ENCODE data around the gene KIF1B. TPM values are rescaled to one million over a fixed set of nuclear protein-coding genes. Genes with fewer than 3 reads are reported as not detected.
"Not testable (repeated sequence)": the region's sequence is repeated elsewhere in the genome, so short reads cannot be mapped to it uniquely, and the experiment has no call there.

The KIF1B gene
- total and polyA plus RNA-seq, 12 donors: 12.9 to 67.2 (median 48.9) TPM

- TF ChIP-seq POLR2A (IDR thresholded peaks at IDR 0.05): no peak
- no peak for TF ChIP-seq CTCF (IDR thresholded peaks at IDR 0.05)
These were observed 5.8 kb downstream of the KIF1B start for GRCh38 chr1:10216090-10216749.

GRCh38 chr1:10217748-10218441 lies 7.5 kb downstream of the KIF1B start:
- DNase-seq: peak in 5 of 7 donors; percentile 27 to 53 (median 46)
- H3K27ac ChIP-seq: peak overlapping the region; percentile 7 to 60 (median 27)
- no peak overlapping the region for H3K4me3 ChIP-seq
- no peaks in the 10 kb centered on the region for H3K36me3 ChIP-seq (replicated peaks in 1 of 2)
- 24 to 32% (median 30%) methylated on average over 5 of the region's 5 CpGs for WGBS, 4 donors
- H3K27me3 ChIP-seq: no peaks in the 10 kb centered on the region
- intact Hi-C loops (cut with DNase I): no loop called here
- H3K4me1 ChIP-seq (replicated peaks in 1 of 2): peaks cover 36 to 61% of the 10 kb centered on the region in 2 donors
- no peaks in the 10 kb centered on the region for H3K9me3 ChIP-seq (replicated peaks in 1 of 3)
- TF ChIP-seq POLR2A (IDR thresholded peaks at IDR 0.05): no peak
- TF ChIP-seq CTCF (IDR thresholded peaks at IDR 0.05): no peak

More at GRCh38 chr1:10216090-10216749, 5.8 kb downstream of the KIF1B start:
- Histone ChIP-seq H3K27me3 (no peaks in the 10 kb centered on the region), H3K36me3 (replicated peaks in 1 of 2) (no peaks in the 10 kb centered on the region), H3K4me3 (no peak overlapping the region), H3K4me1 (replicated peaks in 1 of 2) (peaks cover 46 to 58% of the 10 kb centered on the region in 2 donors), H3K9me3 (replicated peaks in 1 of 3) (no peaks in the 10 kb centered on the region), H3K27ac (peak overlapping the region in 2 of 5 donors; percentile 4 to 27)
- WGBS, 4 donors: 58 to 64% (median 63%) methylated on average over 7 of the region's 7 CpGs
- intact Hi-C loops (cut with DNase I): no loop called here
- DNase-seq: no peak

GRCh38 chr1:10220200-10220599 lies 9.8 kb downstream of the KIF1B start:
- intact Hi-C loops (cut with DNase I): no loop called here
- Histone ChIP-seq H3K9me3 (replicated peaks in 1 of 3) (no peaks in the 10 kb centered on the region), H3K27ac (no peak overlapping the region), H3K36me3 (replicated peaks in 1 of 2) (no peaks in the 10 kb centered on the region), H3K27me3 (no peaks in the 10 kb centered on the region), H3K4me3 (no peak overlapping the region), H3K4me1 (replicated peaks in 1 of 2) (peaks cover 26 to 49% of the 10 kb centered on the region in 2 donors)
- peak in 1 of 7 donors; percentile 27 for DNase-seq
- no peak for TF ChIP-seq POLR2A (IDR thresholded peaks at IDR 0.05)
- TF ChIP-seq CTCF (IDR thresholded peaks at IDR 0.05): no peak

- 90 to 94% (median 91%) methylated on average over 6 of the region's 6 CpGs for WGBS, 4 donors
- peaks cover 23 to 48% of the 10 kb centered on the region in 2 donors for H3K4me1 ChIP-seq (replicated peaks in 1 of 2)
- H3K9me3 ChIP-seq (replicated peaks in 1 of 3); H3K27ac ChIP-seq; intact Hi-C loops (cut with DNase I); H3K27me3 ChIP-seq; H3K36me3 ChIP-seq (replicated peaks in 1 of 2); H3K4me3 ChIP-seq: not testable (repeated sequence)
- DNase-seq: peak in 1 of 7 donors; percentile 45
These were observed 10.3 kb downstream of the KIF1B start for GRCh38 chr1:10220657-10221056.
